H9 (cell line): Measurements from ENCODE around the gene ISCU. TPM values are rescaled to one million over a fixed set of nuclear protein-coding genes. Genes with fewer than 3 reads are reported as not detected.

Source experiments
- DNase-seq: peaks from one replicate; pipeline ENCODE4 v3.0.0-alpha.2; 2017
- H2AFZ ChIP-seq: one replicate; pipeline ENCODE4 v1.6.1; 2013; ENCODE audit warnings: mild to moderate bottlenecking, low read length, control low read depth, moderate library complexity
- H2AK5ac ChIP-seq: 2 replicates; pipeline ENCODE4 v1.6.1; 2013; ENCODE audit warnings: low read length, control low read depth, mixed read lengths; ENCODE audit not compliant: insufficient read length
- H2BK120ac ChIP-seq: one replicate; pipeline ENCODE4 v1.6.1; 2013; ENCODE audit warnings: low read depth, mild to moderate bottlenecking, low read length, control low read depth, inconsistent platforms; ENCODE audit not compliant: poor library complexity, severe bottlenecking
- H2BK12ac ChIP-seq: 2 replicates; pipeline ENCODE4 v1.6.1; 2013; ENCODE audit warnings: low read length, control low read depth, mixed read lengths, low read depth; ENCODE audit not compliant: insufficient read length
- H2BK15ac ChIP-seq: 2 replicates; pipeline ENCODE4 v1.6.1; 2013; ENCODE audit warnings: low read depth, low read length, control low read depth
- H2BK20ac ChIP-seq: one replicate; pipeline ENCODE4 v1.6.1; 2013; ENCODE audit warnings: low read depth, mild to moderate bottlenecking, low read length, control low read depth, inconsistent platforms; ENCODE audit not compliant: poor library complexity, severe bottlenecking
- H2BK5ac ChIP-seq: 2 replicates; pipeline ENCODE4 v1.6.1; 2013; ENCODE audit warnings: low read length, control low read depth, mixed read lengths; ENCODE audit not compliant: insufficient read length
- H3K14ac ChIP-seq: 2 replicates; pipeline ENCODE4 v1.6.1; 2013; ENCODE audit warnings: low read length, control low read depth; ENCODE audit not compliant: insufficient read depth
- H3K18ac ChIP-seq: 2 replicates; pipeline ENCODE4 v1.6.1; 2013; ENCODE audit warnings: low read depth, mild to moderate bottlenecking, mixed read lengths, low read length, control low read depth; ENCODE audit not compliant: insufficient read length
- H3K23ac ChIP-seq: 2 replicates; pipeline ENCODE4 v1.6.1; 2013; ENCODE audit warnings: low read length, control low read depth, mixed read lengths, low read depth; ENCODE audit not compliant: insufficient read length
- H3K23me2 ChIP-seq: 2 replicates; pipeline ENCODE4 v1.6.1; 2013; ENCODE audit warnings: low read depth, mild to moderate bottlenecking, mixed read lengths, low read length, control low read depth; ENCODE audit not compliant: insufficient read length, poor library complexity, severe bottlenecking
- H3K27ac ChIP-seq: 2 replicates; pipeline ENCODE4 v1.5.1; 2013; ENCODE audit warnings: low read length, control low read depth, mixed read lengths, low read depth; ENCODE audit not compliant: insufficient read length
- H3K27me3 ChIP-seq: 2 replicates; pipeline ENCODE4 v1.6.1; 2013; ENCODE audit warnings: low read length, control low read depth, inconsistent platforms; ENCODE audit not compliant: insufficient read depth
- H3K4ac ChIP-seq: 2 replicates; pipeline ENCODE4 v1.6.1; 2013; ENCODE audit warnings: low read depth, mild to moderate bottlenecking, control low read depth, inconsistent platforms, low read length, moderate library complexity
- H3K4me1 ChIP-seq: 2 replicates; pipeline ENCODE4 v1.6.1; 2013; ENCODE audit warnings: low read length, control low read depth, inconsistent platforms; ENCODE audit not compliant: insufficient read depth
- H3K4me2 ChIP-seq: 2 replicates; pipeline ENCODE4 v1.6.1; 2013; ENCODE audit warnings: low read length, control low read depth, mixed read lengths; ENCODE audit not compliant: insufficient read length, insufficient read depth
- H3K56ac ChIP-seq: 2 replicates; pipeline ENCODE4 v1.6.1; 2013; ENCODE audit warnings: low read depth, mild to moderate bottlenecking, mixed read lengths, low read length, control low read depth; ENCODE audit not compliant: insufficient read length
- H3K79me1 ChIP-seq: 2 replicates; pipeline ENCODE4 v1.6.1; 2013; ENCODE audit warnings: low read depth, mild to moderate bottlenecking, moderate library complexity, low read length, control low read depth, inconsistent platforms; ENCODE audit not compliant: insufficient read depth, poor library complexity, severe bottlenecking
- H3K79me2 ChIP-seq: 2 replicates; pipeline ENCODE4 v1.6.1; 2013; ENCODE audit warnings: low read length, control low read depth, inconsistent platforms; ENCODE audit not compliant: insufficient read depth
- H3K9ac ChIP-seq: 2 replicates; pipeline ENCODE4 v1.6.1; 2013; ENCODE audit warnings: low read length, control low read depth, mixed read lengths; ENCODE audit not compliant: insufficient read length; ENCODE audit errors: extremely low read depth
- H3K9me3 ChIP-seq: one replicate; pipeline ENCODE4 v1.6.1; 2013; ENCODE audit warnings: low read depth, low read length, inconsistent platforms; ENCODE audit not compliant: control insufficient read depth
- H3T11ph ChIP-seq: one replicate; pipeline ENCODE4 v1.6.1; 2013; ENCODE audit warnings: mild to moderate bottlenecking, low read length, control low read depth, inconsistent platforms
- H4K20me1 ChIP-seq: one replicate; pipeline ENCODE4 v1.6.1; 2013; ENCODE audit not compliant: control insufficient read depth, insufficient read length, insufficient read depth
- H4K5ac ChIP-seq: 2 replicates; pipeline ENCODE4 v1.6.1; 2013; ENCODE audit warnings: low read depth, mild to moderate bottlenecking, mixed read lengths, low read length, control low read depth; ENCODE audit not compliant: insufficient read length
- H4K8ac ChIP-seq: replicated peaks from 2 replicates; pipeline ENCODE4 v1.6.1; 2013; ENCODE audit warnings: low read length, control low read depth, mixed read lengths, low read depth; ENCODE audit not compliant: insufficient read length
- H4K91ac ChIP-seq: 2 replicates; pipeline ENCODE4 v1.6.1; 2013; ENCODE audit warnings: low read depth, mild to moderate bottlenecking, moderate library complexity, mixed read lengths, low read length, control low read depth; ENCODE audit not compliant: insufficient read length
- H3K27ac Mint-ChIP-seq, 3 experiments: 2 replicates in 2 of 3; 3 replicates in 1 of 3; pipeline ENCODE4 v1.8.0; 2020 to 2021; ENCODE audit warnings: mixed read lengths in 3 of 3, mild to moderate bottlenecking in 1 of 3, moderate library complexity in 1 of 3
- H3K27me3 Mint-ChIP-seq: 2 replicates; pipeline ENCODE4 v1.8.0; 2021; ENCODE audit warnings: low read depth, mild to moderate bottlenecking, moderate library complexity, mixed read lengths
- H3K36me3 Mint-ChIP-seq, 3 experiments: 2 replicates in 2 of 3; 3 replicates in 1 of 3; pipeline ENCODE4 v1.8.0; 2020 to 2021; ENCODE audit warnings: low read depth in 3 of 3, mixed read lengths in 3 of 3; ENCODE audit not compliant: insufficient read depth in 1 of 3
- H3K4me1 Mint-ChIP-seq, 2 experiments: 2 replicates each; pipeline ENCODE4 v1.8.0; 2020; ENCODE audit warnings: mixed read lengths in 2 of 2
- H3K4me3 Mint-ChIP-seq, 2 experiments: 2 replicates in 1 of 2; 3 replicates in 1 of 2; pipeline ENCODE4 v1.8.0; 2020 to 2021; ENCODE audit warnings: mild to moderate bottlenecking in 2 of 2, mixed read lengths in 2 of 2, moderate library complexity in 1 of 2
- H3K9me3 Mint-ChIP-seq, 2 experiments: 2 replicates in 1 of 2; 3 replicates in 1 of 2; pipeline ENCODE4 v1.8.0; 2020; ENCODE audit warnings: mild to moderate bottlenecking in 2 of 2, mixed read lengths in 2 of 2, moderate library complexity in 1 of 2
- WGBS: extraction: QIAGEN DNeasy Blood & Tissue Kit; methylation state at CpG from one replicate; pipeline ENCODE4 v1.1.7; 2013; ENCODE audit warnings: missing lambda C conversion rate, low lambda C conversion rate, mixed read lengths; ENCODE audit not compliant: insufficient read length; ENCODE audit errors: extremely low coverage; 5-methylcytosine and 5-hydroxymethylcytosine counted together
- total RNA-seq: library from RNA; stranded (reverse); gene quantifications from 2 replicates; pipeline ENCODE4 v1.2.1, GENCODE V29; 2021
- TF ChIP-seq, protein P1 (sequence below): fragments of 200-600 bp; sonication (generic); conservative IDR thresholded peaks from 3 replicates; pipeline ENCODE4 v1.8.0; 2021; ENCODE audit warnings: antibody characterized with exemption, mild to moderate bottlenecking

ISCU gene
- total RNA-seq, 1 experiment from 2014 or later = 64.9 TPM

DNA sequence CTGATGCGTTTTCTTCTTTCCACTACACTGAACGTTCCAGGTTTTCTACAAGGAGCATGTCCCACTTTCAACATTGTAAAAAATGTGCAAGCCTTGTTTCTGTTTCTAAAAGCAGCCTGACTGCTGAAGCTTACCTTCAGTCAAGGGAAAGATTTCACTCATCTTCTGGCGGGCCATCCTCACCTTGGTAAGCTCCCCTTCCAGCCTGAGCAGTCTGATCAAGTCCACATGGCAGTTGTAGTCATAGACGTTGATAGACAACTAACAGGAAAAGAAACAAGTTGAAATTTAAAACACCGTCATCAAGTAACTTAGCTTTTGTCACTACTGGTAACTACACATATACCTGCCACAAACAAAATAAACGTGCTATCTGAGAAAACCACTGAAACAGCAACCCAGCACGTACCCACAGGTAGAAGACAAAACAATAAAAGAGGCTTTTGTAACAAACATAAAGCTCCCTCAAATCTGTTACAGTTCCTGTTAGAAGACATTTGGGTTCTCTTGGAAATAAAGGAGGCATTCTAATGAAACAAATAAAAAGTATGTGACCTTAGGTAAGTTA, 13.4 kb upstream of the ISCU start:
- WGBS = no CpG with 5 or more reads among the region's 7 CpGs
- peaks cover 2% of the 10 kb centered on the region for H3K23me2 ChIP-seq
- no peak overlapping the region for H4K8ac ChIP-seq
- H4K91ac ChIP-seq = no peak overlapping the region
- no peak overlapping the region for H3K27ac ChIP-seq
- Mint-ChIP-seq H3K27ac (peak overlapping the region in 1 of 3 experiments; percentile 77; a peak in 1 of 7 replicates), H3K36me3 (peaks cover 28 to 53% (median 43%) of the 10 kb centered on the region in 3 experiments; a peak in 6 of 7 replicates), H3K9me3 (no peaks in the 10 kb centered on the region), H3K4me1 (peaks cover 8 to 9% of the 10 kb centered on the region in 2 experiments), H3K27me3 (no peaks in the 10 kb centered on the region), H3K4me3 (no peak overlapping the region)
- H3K27me3 ChIP-seq = no peaks in the 10 kb centered on the region
- no peak overlapping the region for H2BK120ac ChIP-seq
- TF ChIP-seq, protein P1, sequence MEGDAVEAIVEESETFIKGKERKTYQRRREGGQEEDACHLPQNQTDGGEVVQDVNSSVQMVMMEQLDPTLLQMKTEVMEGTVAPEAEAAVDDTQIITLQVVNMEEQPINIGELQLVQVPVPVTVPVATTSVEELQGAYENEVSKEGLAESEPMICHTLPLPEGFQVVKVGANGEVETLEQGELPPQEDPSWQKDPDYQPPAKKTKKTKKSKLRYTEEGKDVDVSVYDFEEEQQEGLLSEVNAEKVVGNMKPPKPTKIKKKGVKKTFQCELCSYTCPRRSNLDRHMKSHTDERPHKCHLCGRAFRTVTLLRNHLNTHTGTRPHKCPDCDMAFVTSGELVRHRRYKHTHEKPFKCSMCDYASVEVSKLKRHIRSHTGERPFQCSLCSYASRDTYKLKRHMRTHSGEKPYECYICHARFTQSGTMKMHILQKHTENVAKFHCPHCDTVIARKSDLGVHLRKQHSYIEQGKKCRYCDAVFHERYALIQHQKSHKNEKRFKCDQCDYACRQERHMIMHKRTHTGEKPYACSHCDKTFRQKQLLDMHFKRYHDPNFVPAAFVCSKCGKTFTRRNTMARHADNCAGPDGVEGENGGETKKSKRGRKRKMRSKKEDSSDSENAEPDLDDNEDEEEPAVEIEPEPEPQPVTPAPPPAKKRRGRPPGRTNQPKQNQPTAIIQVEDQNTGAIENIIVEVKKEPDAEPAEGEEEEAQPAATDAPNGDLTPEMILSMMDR = no peak
- no peak overlapping the region for H3K56ac ChIP-seq
- H3K14ac ChIP-seq = no peak overlapping the region
- H3K4ac ChIP-seq = no peak overlapping the region
- no peak for DNase-seq
- H3K9me3 ChIP-seq = no peaks in the 10 kb centered on the region
- no peaks in the 10 kb centered on the region for H3K4me1 ChIP-seq
- peaks cover 16% of the 10 kb centered on the region; the same call in 1 of the 2 replicates for H3K79me2 ChIP-seq
- no peak overlapping the region for H3T11ph ChIP-seq
- no peak overlapping the region for H4K5ac ChIP-seq
- no peak overlapping the region for H2BK20ac ChIP-seq
- no peaks in the 10 kb centered on the region for H3K79me1 ChIP-seq
- H2AFZ ChIP-seq = no peak overlapping the region
- H3K4me2 ChIP-seq = no peak overlapping the region
- H2BK15ac ChIP-seq = no peak overlapping the region
- no peak overlapping the region for H3K18ac ChIP-seq
- no peak overlapping the region for H2BK5ac ChIP-seq
- no peaks in the 10 kb centered on the region for H4K20me1 ChIP-seq
- H3K9ac ChIP-seq = no peak overlapping the region
- no peak overlapping the region for H2AK5ac ChIP-seq
- no peak overlapping the region for H3K23ac ChIP-seq
- H2BK12ac ChIP-seq = no peak overlapping the region
